Loucy (cell line): ENCODE results near the gene EFS.
"Not testable (repeated sequence)": the region's sequence is repeated elsewhere in the genome, so short reads cannot be mapped to it uniquely, and the experiment has no call there.

Experiments
- H2AFZ ChIP-seq: fragments of 200-600 bp; sonication (generic); 2 replicates; pipeline ENCODE4 v1.6.0; 2016; ENCODE audit warnings: antibody characterized with exemption, mild to moderate bottlenecking, low read length, moderate library complexity
- H3F3A ChIP-seq: fragments of 200-600 bp; 2 replicates; pipeline ENCODE4 v1.6.0; 2016; ENCODE audit warnings: antibody characterized with exemption, low read depth, mild to moderate bottlenecking
- H3K27me3 ChIP-seq: fragments of 200-600 bp; sonication (generic); 2 replicates; pipeline ENCODE4 v1.6.1; 2014; ENCODE audit warnings: low read length, mild to moderate bottlenecking; ENCODE audit not compliant: insufficient read depth, poor library complexity, severe bottlenecking
- H3K36me3 ChIP-seq: fragments of 200-600 bp; sonication (generic); 2 replicates; pipeline ENCODE4 v1.6.1; 2016; ENCODE audit warnings: low read length; ENCODE audit not compliant: insufficient read depth
- H3K4me1 ChIP-seq: fragments of 200-600 bp; sonication (generic); 2 replicates; pipeline ENCODE4 v1.5.1; 2014; ENCODE audit warnings: low read length, mild to moderate bottlenecking; ENCODE audit not compliant: insufficient read depth, poor library complexity, severe bottlenecking
- H3K4me2 ChIP-seq: fragments of 200-600 bp; sonication (generic); 2 replicates; pipeline ENCODE4 v1.6.0; 2014; ENCODE audit warnings: antibody characterized with exemption, low read length, low read depth, mild to moderate bottlenecking; ENCODE audit not compliant: poor library complexity, severe bottlenecking
- H3K4me3 ChIP-seq: fragments of 200-600 bp; sonication (generic); 2 replicates; pipeline ENCODE4 v1.5.1; 2014; ENCODE audit warnings: low read length, mild to moderate bottlenecking, mixed read lengths; ENCODE audit not compliant: poor library complexity, severe bottlenecking
- H3K79me2 ChIP-seq: fragments of 200-600 bp; sonication (generic); 2 replicates; pipeline ENCODE4 v1.6.1; 2014; ENCODE audit warnings: low read length; ENCODE audit not compliant: insufficient read depth
- H3K9ac ChIP-seq: fragments of 200-600 bp; sonication (generic); 2 replicates; pipeline ENCODE4 v1.6.0; 2014; ENCODE audit warnings: mild to moderate bottlenecking, low read depth, low read length, moderate library complexity; ENCODE audit not compliant: poor library complexity, severe bottlenecking
- H3K9me2 ChIP-seq: fragments of 200-600 bp; sonication (generic); replicated peaks from 2 replicates; pipeline ENCODE4 v1.6.1; 2016; ENCODE audit warnings: low read depth, low read length, mixed read lengths
- H3K9me3 ChIP-seq: fragments of 200-600 bp; sonication (generic); 2 replicates; pipeline ENCODE4 v1.6.1; 2014; ENCODE audit warnings: mild to moderate bottlenecking, antibody characterized with exemption, low read length, low read depth; ENCODE audit not compliant: insufficient read depth
- H4K20me1 ChIP-seq: fragments of 200-600 bp; sonication (generic); 2 replicates; pipeline ENCODE4 v1.6.0; 2014; ENCODE audit warnings: antibody characterized with exemption, low read length, mild to moderate bottlenecking; ENCODE audit not compliant: insufficient read depth, poor library complexity, severe bottlenecking
- EZH2phosphoT487 ChIP-seq: fragments of 200-600 bp; IDR thresholded peaks from 2 replicates; pipeline ENCODE4 v1.6.1; 2018; ENCODE audit warnings: antibody characterized with exemption, mild to moderate bottlenecking, moderate library complexity, borderline replicate concordance
- TF ChIP-seq, protein P1 (sequence below): fragments of 200-600 bp; sonication (generic); conservative IDR thresholded peaks from 2 replicates; pipeline ENCODE4 v1.5.1; 2014; ENCODE audit warnings: mild to moderate bottlenecking, antibody characterized with exemption, low read length

EFS gene

DNA sequence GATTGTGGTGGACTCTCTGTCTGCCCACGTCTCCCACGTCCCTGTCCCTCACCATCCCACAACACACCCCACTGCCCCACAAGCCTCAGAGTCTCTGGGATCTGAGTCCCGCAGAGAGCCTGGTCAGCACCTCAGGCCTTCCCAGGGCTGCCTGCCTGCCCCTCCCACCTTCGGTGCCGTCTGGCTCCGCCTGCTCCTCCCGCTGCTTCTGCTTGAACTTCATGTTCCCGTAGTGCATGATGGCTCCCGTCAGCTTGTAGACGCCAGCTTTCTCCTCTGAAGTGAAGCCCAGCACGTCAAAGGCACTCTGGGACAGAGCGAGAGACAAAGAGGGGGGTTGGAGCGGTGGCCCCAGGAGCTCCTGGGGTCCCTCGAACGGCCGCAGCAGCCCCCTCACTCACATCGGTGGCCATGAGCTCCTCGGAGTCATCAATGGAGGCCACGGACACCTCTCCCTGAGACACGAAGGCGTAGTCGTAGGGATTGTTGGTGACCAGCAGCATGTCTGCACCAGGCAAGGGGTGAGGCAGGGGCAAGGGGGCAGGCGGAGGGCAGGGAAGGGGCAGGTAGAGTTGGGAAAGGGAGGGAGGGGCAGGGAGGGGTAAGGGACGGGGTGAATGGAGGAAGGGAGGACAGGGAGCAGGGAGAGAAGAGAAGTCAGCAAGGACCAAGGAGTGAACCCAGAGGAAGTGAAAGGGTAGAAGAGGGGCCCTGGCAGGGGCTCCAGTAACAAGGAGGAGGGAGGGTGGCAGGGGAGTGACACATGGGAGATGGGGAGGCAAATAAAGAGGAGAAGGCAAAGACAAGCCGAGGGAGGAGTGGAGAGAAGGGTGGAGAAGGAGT is 37.5 kb upstream of the EFS start:
- TF ChIP-seq, protein P1, sequence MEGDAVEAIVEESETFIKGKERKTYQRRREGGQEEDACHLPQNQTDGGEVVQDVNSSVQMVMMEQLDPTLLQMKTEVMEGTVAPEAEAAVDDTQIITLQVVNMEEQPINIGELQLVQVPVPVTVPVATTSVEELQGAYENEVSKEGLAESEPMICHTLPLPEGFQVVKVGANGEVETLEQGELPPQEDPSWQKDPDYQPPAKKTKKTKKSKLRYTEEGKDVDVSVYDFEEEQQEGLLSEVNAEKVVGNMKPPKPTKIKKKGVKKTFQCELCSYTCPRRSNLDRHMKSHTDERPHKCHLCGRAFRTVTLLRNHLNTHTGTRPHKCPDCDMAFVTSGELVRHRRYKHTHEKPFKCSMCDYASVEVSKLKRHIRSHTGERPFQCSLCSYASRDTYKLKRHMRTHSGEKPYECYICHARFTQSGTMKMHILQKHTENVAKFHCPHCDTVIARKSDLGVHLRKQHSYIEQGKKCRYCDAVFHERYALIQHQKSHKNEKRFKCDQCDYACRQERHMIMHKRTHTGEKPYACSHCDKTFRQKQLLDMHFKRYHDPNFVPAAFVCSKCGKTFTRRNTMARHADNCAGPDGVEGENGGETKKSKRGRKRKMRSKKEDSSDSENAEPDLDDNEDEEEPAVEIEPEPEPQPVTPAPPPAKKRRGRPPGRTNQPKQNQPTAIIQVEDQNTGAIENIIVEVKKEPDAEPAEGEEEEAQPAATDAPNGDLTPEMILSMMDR = no peak
- TF ChIP-seq EZH2phosphoT487 = no peak
- Histone ChIP-seq H3K79me2 (no peaks in the 10 kb centered on the region), H3K4me3 (no peak overlapping the region), H3K9me2 (no peaks in the 10 kb centered on the region), H3K36me3 (no peaks in the 10 kb centered on the region), H3K4me2 (no peak overlapping the region), H3K4me1 (no peaks in the 10 kb centered on the region), H3K9me3 (no peaks in the 10 kb centered on the region), H2AFZ (no peak overlapping the region), H3K27me3 (no peaks in the 10 kb centered on the region), H3F3A (no peaks in the 10 kb centered on the region), H3K9ac (no peak overlapping the region), H4K20me1 (no peaks in the 10 kb centered on the region)

DNA sequence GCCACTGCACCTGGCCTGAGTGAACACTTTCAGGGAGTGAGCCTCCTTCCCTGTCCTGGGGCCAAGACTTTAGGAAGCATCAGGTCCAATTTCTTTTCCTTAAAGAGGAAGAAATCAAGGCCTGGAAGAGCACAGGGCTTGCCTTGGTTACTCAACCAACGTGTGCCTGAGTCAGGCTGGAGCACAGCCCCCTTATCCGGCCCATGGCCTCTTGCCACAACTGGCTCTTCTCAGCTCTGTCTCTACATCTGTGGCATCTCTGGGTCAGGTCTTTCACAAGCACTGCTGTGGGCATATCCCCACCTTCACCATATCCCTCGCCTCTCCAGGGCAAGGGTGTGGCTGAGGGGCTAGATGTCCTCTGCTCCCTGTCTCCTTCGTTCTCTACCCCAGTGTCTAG is 36.3 kb upstream of the EFS start:
- H4K20me1 ChIP-seq = no peaks in the 10 kb centered on the region
- H3K4me2 ChIP-seq = no peak overlapping the region
- H3K4me1 ChIP-seq = no peaks in the 10 kb centered on the region
- H3K9me2 ChIP-seq = no peaks in the 10 kb centered on the region
- H3K9me3 ChIP-seq = no peaks in the 10 kb centered on the region
- H3K36me3 ChIP-seq = no peaks in the 10 kb centered on the region
- no peaks in the 10 kb centered on the region for H3K27me3 ChIP-seq
- no peaks in the 10 kb centered on the region for H3F3A ChIP-seq
- no peak overlapping the region for H3K4me3 ChIP-seq
- TF ChIP-seq EZH2phosphoT487 = no peak
- no peak overlapping the region for H2AFZ ChIP-seq
- no peak overlapping the region for H3K9ac ChIP-seq
- H3K79me2 ChIP-seq = no peaks in the 10 kb centered on the region

DNA sequence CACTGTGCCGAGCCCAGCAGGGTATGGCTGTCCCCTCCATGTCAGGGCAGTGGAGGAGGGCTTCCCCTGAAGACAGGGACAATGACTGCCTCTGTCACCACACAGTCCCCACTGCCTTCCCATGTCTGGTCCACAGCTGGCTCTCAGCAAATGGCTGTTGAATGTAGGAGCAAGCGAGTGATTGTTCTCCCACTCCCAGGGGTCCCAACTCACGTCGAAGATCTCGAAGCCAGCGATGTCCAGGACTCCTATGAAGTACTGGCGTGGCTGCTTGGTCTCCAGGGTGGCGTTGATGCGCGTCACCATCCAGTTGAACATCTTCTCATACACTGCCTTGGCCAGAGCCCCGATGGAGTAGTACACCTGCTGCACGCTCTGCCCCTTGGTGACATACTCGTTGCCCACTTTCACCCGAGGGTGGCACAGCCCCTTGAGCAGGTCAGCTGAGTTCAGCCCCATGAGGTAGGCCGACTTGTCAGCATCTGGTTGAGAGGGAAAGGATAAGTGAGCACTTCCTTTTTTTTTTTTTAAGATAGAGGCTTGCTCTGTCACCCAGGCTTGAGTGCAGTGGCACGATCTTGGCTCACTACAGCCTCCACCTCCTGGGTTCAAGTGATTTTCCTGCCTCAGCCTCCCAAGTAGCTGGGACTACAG is 35.7 kb upstream of the EFS start:
- H3F3A ChIP-seq, H3K4me3 ChIP-seq, H3K27me3 ChIP-seq, H3K4me1 ChIP-seq, H3K9ac ChIP-seq, H3K9me3 ChIP-seq, H3K4me2 ChIP-seq, H3K36me3 ChIP-seq, H3K9me2 ChIP-seq, H4K20me1 ChIP-seq, H2AFZ ChIP-seq, H3K79me2 ChIP-seq: not testable (repeated sequence)

DNA sequence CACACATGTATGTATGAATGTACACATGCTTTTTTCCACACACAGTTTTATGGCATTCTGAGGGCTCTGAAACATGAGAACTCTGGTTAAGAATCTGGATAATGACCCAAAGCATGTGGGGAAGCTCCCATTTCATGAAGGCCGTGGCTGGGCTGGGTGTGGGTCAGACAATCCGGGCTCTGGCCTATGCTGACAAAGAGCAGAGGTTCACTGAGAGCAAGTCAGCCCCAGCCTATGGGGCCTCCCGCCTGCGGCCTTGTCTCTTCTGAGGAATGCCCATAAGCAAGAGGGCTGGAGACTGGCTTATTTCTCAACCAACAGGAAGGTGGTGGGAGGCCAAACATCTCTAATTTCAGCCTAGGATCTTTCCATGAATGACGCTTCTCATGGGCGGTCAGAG is 34.6 kb upstream of the EFS start:
- TF ChIP-seq EZH2phosphoT487 = no peak
- TF ChIP-seq, protein P1 = no peak
- Histone ChIP-seq H3K4me2 (no peak overlapping the region), H3K9me2 (no peaks in the 10 kb centered on the region), H3F3A (no peaks in the 10 kb centered on the region), H3K9ac (no peak overlapping the region), H3K27me3 (no peaks in the 10 kb centered on the region), H3K4me1 (no peaks in the 10 kb centered on the region), H3K4me3 (no peak overlapping the region), H2AFZ (no peak overlapping the region), H3K9me3 (no peaks in the 10 kb centered on the region), H3K79me2 (no peaks in the 10 kb centered on the region), H3K36me3 (no peaks in the 10 kb centered on the region), H4K20me1 (no peaks in the 10 kb centered on the region)
